NCI-H2196 (cell line): ENCODE measurements around the gene FIZ1.

Experiments
- DNase-seq: peaks from one replicate; lab custom pipeline; 2025; ENCODE audit not compliant: unreplicated experiment; lab: John Stamatoyannopoulos, UW

Gene FIZ1

GRCh38 chr19:55636723-55637122, 37.4 kb upstream of the FIZ1 start:
- no peak for DNase-seq

GRCh38 chr19:55635856-55636440, 36.6 kb upstream of the FIZ1 start:
- DNase-seq, result no peak

GRCh38 chr19:55635334-55635717, 36.0 kb upstream of the FIZ1 start:
- no peak for DNase-seq

GRCh38 chr19:55633861-55634260, 34.5 kb upstream of the FIZ1 start:
- DNase-seq, result no peak

GRCh38 chr19:55632463-55632834, 33.1 kb upstream of the FIZ1 start:
- peak; percentile 96 for DNase-seq

- no peak for DNase-seq
These were observed 27.0 kb upstream of the FIZ1 start for GRCh38 chr19:55626350-55626749.

GRCh38 chr19:55625004-55625326, 25.6 kb upstream of the FIZ1 start:
- DNase-seq, result no peak

GRCh38 chr19:55624109-55625003, 25.0 kb upstream of the FIZ1 start, which contains the start of gene ZNF784:
Gene ZNF784, minus strand, starts transcription at chr19:55624566. Its CDS starts 5 bp downstream, at chr19:55624561.
- DNase-seq, result peak; percentile 93

GRCh38 chr19:55623561-55623960, 24.2 kb upstream of the FIZ1 start:
- DNase-seq, result no peak

GRCh38 chr19:55623130-55623529, 23.8 kb upstream of the FIZ1 start:
- DNase-seq, result no peak

GRCh38 chr19:55622242-55622969, 23.1 kb upstream of the FIZ1 start:
- no peak for DNase-seq

GRCh38 chr19:55621673-55622231, 22.4 kb upstream of the FIZ1 start:
- no peak for DNase-seq

GRCh38 chr19:55621205-55621672, 21.9 kb upstream of the FIZ1 start:
- DNase-seq, result no peak

- DNase-seq, result no peak
These were observed 21.3 kb upstream of the FIZ1 start for GRCh38 chr19:55620410-55621204.

GRCh38 chr19:55619286-55619685, 20.0 kb upstream of the FIZ1 start:
- DNase-seq, result no peak

- no peak for DNase-seq
These were observed 19.1 kb upstream of the FIZ1 start for GRCh38 chr19:55618426-55618825.

- DNase-seq, result no peak
These were observed 18.1 kb upstream of the FIZ1 start for GRCh38 chr19:55617426-55617825.

- no peak for DNase-seq
These were observed 17.1 kb upstream of the FIZ1 start for GRCh38 chr19:55616395-55616875.

GRCh38 chr19:55615543-55616394, 16.5 kb upstream of the FIZ1 start:
- no peak for DNase-seq
